GM23248 (cell line): ENCODE results near the gene POMT1. TPM values are rescaled to one million over a fixed set of nuclear protein-coding genes. Genes with fewer than 3 reads are reported as not detected.

Experiments used
- DNase-seq: peaks from one replicate; pipeline ENCODE4 v3.0.0-alpha.2; 2015
- H2AFZ ChIP-seq: fragments of 200-600 bp; sonication (generic); 2 replicates; pipeline ENCODE4 v1.6.1; 2016; ENCODE audit warnings: antibody characterized with exemption
- H3F3A ChIP-seq: fragments of 200-600 bp; sonication (generic); 2 replicates; pipeline ENCODE4 v1.6.1; 2016; ENCODE audit warnings: mild to moderate bottlenecking, antibody characterized with exemption, mixed run types; ENCODE audit not compliant: insufficient read depth
- H3K27ac ChIP-seq: fragments of 200-600 bp; sonication (generic); 2 replicates; pipeline ENCODE4 v1.5.1; 2016; ENCODE audit warnings: mild to moderate bottlenecking
- H3K27me3 ChIP-seq: fragments of 200-600 bp; sonication (generic); replicated peaks from 2 replicates; pipeline ENCODE4 v1.6.1; 2016; ENCODE audit warnings: mild to moderate bottlenecking; ENCODE audit not compliant: insufficient read depth
- H3K36me3 ChIP-seq: fragments of 200-600 bp; sonication (generic); 2 replicates; pipeline ENCODE4 v1.6.1; 2016; ENCODE audit warnings: low read depth, mild to moderate bottlenecking
- H3K4me1 ChIP-seq: fragments of 200-600 bp; sonication (generic); 2 replicates; pipeline ENCODE4 v1.6.1; 2016; ENCODE audit warnings: mild to moderate bottlenecking; ENCODE audit not compliant: insufficient read depth
- H3K4me2 ChIP-seq: fragments of 200-600 bp; sonication (generic); one replicate; pipeline ENCODE4 v1.6.1; 2016; ENCODE audit warnings: mild to moderate bottlenecking; ENCODE audit not compliant: unreplicated experiment
- H3K4me3 ChIP-seq: fragments of 200-600 bp; sonication (generic); 2 replicates; pipeline ENCODE4 v1.5.1; 2016; ENCODE audit warnings: mild to moderate bottlenecking
- H3K79me2 ChIP-seq: fragments of 200-600 bp; sonication (generic); 2 replicates; pipeline ENCODE4 v1.6.1; 2016; ENCODE audit warnings: mild to moderate bottlenecking; ENCODE audit not compliant: insufficient read depth
- H3K9ac ChIP-seq: fragments of 200-600 bp; sonication (generic); 2 replicates; pipeline ENCODE4 v1.6.1; 2016; ENCODE audit warnings: mild to moderate bottlenecking
- H3K9me2 ChIP-seq: fragments of 200-600 bp; sonication (generic); 2 replicates; pipeline ENCODE4 v1.6.1; 2016; ENCODE audit warnings: mixed run types, mild to moderate bottlenecking, moderate library complexity; ENCODE audit not compliant: insufficient read depth
- H3K9me3 ChIP-seq: fragments of 200-600 bp; sonication (generic); one replicate; pipeline ENCODE4 v1.6.1; 2017; ENCODE audit warnings: low read depth
- H4K20me1 ChIP-seq: fragments of 200-600 bp; sonication (generic); 2 replicates; pipeline ENCODE4 v1.6.0; 2016; ENCODE audit not compliant: insufficient read depth
- EZH2 ChIP-seq: fragments of 200-600 bp; sonication (generic); IDR thresholded peaks from 2 replicates; pipeline ENCODE4 v1.6.1; 2018; ENCODE audit warnings: antibody characterized with exemption, mild to moderate bottlenecking; ENCODE audit not compliant: insufficient read depth, poor library complexity, severe bottlenecking
- EZH2phosphoT487 ChIP-seq: fragments of 200-600 bp; sonication (generic); IDR thresholded peaks from 2 replicates; pipeline ENCODE4 v1.6.1; 2018; ENCODE audit warnings: antibody characterized with exemption, moderate library complexity, mild to moderate bottlenecking, low read depth; ENCODE audit not compliant: insufficient read depth
- WGBS, 2 experiments: methylation state at CpG; one replicate each; pipeline ENCODE4 v1.1.6; 2015 to 2017; ENCODE audit warnings: low lambda C conversion rate in 2 of 2, low coverage in 1 of 2; ENCODE audit errors: missing lambda C conversion rate in 2 of 2; 5-methylcytosine and 5-hydroxymethylcytosine counted together
- in situ Hi-C: fragments of 300-500 bp; cut with MboI; formaldehyde crosslinking; loops from 2 replicates; pipeline ENCODE4 v1.15.0; 2020
- polyA plus RNA-seq: library from polyadenylated mRNA; unstranded; fragments of >200 nt; fragmentation: Nextera tagmentation; extraction: Ambion mirVana; gene quantifications from 2 replicates; pipeline ENCODE4 v1.2.1, GENCODE V29; 2016
- total RNA-seq: library from RNA; depleted of rRNA; stranded (reverse); fragments of >200 nt; shearing (Covaris generic); gene quantifications from 2 replicates; pipeline ENCODE4 v1.2.3, GENCODE V29; 2014

The POMT1 gene
- total and polyA plus RNA-seq, 2 experiments from 2014 or later, result 28.4 to 32.9 TPM

DNA sequence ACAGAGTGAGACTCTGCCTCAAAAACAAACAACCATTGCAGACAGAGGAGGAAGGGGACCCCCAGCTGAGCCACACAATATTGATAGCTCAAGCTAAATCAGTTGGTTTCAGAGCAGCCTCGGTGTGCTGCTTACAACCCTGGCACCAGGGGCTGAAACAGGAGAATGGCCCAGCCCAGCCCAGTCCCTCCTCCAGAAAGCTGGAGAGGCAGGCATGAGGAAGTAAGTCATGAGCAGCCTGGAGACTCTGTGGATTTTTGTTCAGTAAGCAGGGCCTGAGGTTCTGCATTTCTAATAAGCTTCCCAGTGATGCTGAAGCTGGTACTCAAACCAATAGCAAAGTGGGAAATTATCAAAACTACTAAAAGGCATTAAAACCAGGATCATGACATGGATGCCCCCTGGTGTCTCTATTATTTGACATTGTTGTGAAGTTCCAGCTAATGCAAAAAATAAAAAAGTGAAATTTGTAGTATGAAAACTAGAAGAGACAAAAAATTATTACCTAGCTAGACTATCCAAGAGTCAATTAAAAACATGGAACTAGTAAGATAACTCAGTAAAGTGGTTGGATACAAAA, 56.8 kb downstream of the POMT1 start:
- Histone ChIP-seq H3K9ac (no peak overlapping the region), H3K4me1 (no peaks in the 10 kb centered on the region), H3K4me3 (no peak overlapping the region), H2AFZ (no peak overlapping the region), H4K20me1 (no peaks in the 10 kb centered on the region), H3K4me2 (no peak overlapping the region), H3K36me3 (no peaks in the 10 kb centered on the region), H3K9me3 (no peaks in the 10 kb centered on the region), H3F3A (no peaks in the 10 kb centered on the region), H3K9me2 (no peaks in the 10 kb centered on the region), H3K27ac (no peak overlapping the region), H3K27me3 (0 out of 2 replicates have a peak, but pooled peaks cover 6% of the 10 kb centered on the region), H3K79me2 (no peaks in the 10 kb centered on the region)
- DNase-seq, result no peak
- TF ChIP-seq EZH2phosphoT487 (no peak), EZH2 (no peak)
- in situ Hi-C loops, result no loop called here
- WGBS, 2 experiments, result 100% methylated on average over 1 of the region's 1 CpG

- DNase-seq, result no peak
- H3K36me3 ChIP-seq, result no peaks in the 10 kb centered on the region
- H3K27ac ChIP-seq, result no peak overlapping the region
Observed at GRCh38 chr9:131562032-131562959, 59.6 kb downstream of the POMT1 start.

DNA sequence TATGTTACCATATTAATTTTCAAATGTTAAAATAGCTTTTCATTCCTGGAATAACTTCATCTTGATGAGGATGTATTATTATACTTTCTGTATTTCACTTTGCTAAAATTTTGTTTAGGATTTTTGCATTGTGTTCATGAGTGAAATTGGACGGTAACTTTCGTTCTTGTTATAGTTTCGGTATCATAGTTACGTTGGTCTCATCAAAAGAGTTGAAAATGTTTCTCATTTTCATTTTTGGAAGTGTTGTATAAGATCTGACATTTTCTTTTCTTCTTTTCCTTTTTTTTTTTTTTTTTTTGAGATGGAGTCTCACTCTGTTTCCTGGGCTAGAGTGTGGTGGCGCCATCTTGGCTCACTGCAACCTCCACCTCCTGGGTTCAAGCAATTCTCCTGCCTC, 62.7 kb downstream of the POMT1 start:
- Histone ChIP-seq H3K27ac (no peak overlapping the region), H3K9me2 (no peaks in the 10 kb centered on the region), H4K20me1 (no peaks in the 10 kb centered on the region), H3K36me3 (no peaks in the 10 kb centered on the region), H3K9ac (no peak overlapping the region), H3F3A (no peaks in the 10 kb centered on the region), H3K4me2 (no peak overlapping the region), H3K9me3 (no peaks in the 10 kb centered on the region), H2AFZ (no peak overlapping the region), H3K27me3 (no peaks in the 10 kb centered on the region), H3K4me1 (no peaks in the 10 kb centered on the region), H3K4me3 (no peak overlapping the region), H3K79me2 (no peaks in the 10 kb centered on the region)
- in situ Hi-C loops, result no loop called here
- no peak for TF ChIP-seq EZH2
- DNase-seq, result no peak
- WGBS, 2 experiments, result 78 to 84% methylated on average over 5 of the region's 5 CpGs

More at GRCh38 chr9:131562032-131562959, 59.6 kb downstream of the POMT1 start:
- in situ Hi-C loops, result no loop called here
- Histone ChIP-seq H3K4me2 (no peak overlapping the region), H3K27me3 (no peaks in the 10 kb centered on the region), H3F3A (no peaks in the 10 kb centered on the region), H4K20me1 (no peaks in the 10 kb centered on the region), H3K9me2 (no peaks in the 10 kb centered on the region), H3K9me3 (no peaks in the 10 kb centered on the region), H3K4me3 (no peak overlapping the region), H2AFZ (no peak overlapping the region), H3K9ac (no peak overlapping the region), H3K4me1 (no peaks in the 10 kb centered on the region), H3K79me2 (no peaks in the 10 kb centered on the region)
- WGBS, 2 experiments, result 64 to 75% methylated on average over 8 to 9 of the region's 9 CpGs
- TF ChIP-seq EZH2, result no peak
- TF ChIP-seq EZH2phosphoT487, result no peak

DNA sequence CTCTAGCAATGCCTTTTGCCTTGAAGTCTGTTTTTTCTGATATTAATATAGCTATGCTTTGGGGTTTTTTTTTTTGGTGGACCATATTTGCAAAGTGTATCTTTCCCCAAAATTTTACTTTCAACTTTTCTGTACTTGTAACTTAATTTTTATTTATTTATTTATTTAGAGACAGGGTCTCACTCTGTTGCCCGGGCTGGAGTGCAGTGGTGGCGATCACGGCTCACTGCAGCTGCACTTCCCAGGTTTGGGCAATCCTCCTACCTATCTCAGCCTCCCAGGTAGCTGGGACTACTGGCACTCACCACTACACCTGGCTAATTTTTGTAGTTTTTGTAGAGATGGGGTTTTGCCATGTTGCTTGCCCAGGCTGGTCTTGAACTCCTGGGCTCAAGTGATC, 63.4 kb downstream of the POMT1 start:
- TF ChIP-seq EZH2phosphoT487 (no peak), EZH2 (no peak)
- Histone ChIP-seq H3K9me2 (no peaks in the 10 kb centered on the region), H3K27me3 (no peaks in the 10 kb centered on the region), H3K36me3 (no peaks in the 10 kb centered on the region), H3K9ac (no peak overlapping the region), H3K4me3 (no peak overlapping the region), H2AFZ (no peak overlapping the region), H3K79me2 (no peaks in the 10 kb centered on the region), H3K27ac (no peak overlapping the region), H3K9me3 (no peaks in the 10 kb centered on the region), H4K20me1 (no peaks in the 10 kb centered on the region), H3K4me1 (no peaks in the 10 kb centered on the region), H3K4me2 (no peak overlapping the region), H3F3A (no peaks in the 10 kb centered on the region)
- DNase-seq, result no peak
- WGBS, 2 experiments, result 96 to 98% methylated on average over 3 of the region's 3 CpGs
- in situ Hi-C loops, result no loop called here
